ENCODE measurements around the gene TCEA3.

GRCh38 chr1:23427550-23427949 lies 3.0 kb upstream of the TCEA3 start:
- TF ChIP-seq POLR2AphosphoS5 (IDR thresholded peaks at IDR 0.05; ENCODE audit: low read depth, low read length) (no peak), POLR2A (IDR thresholded peaks at IDR 0.05; ENCODE audit: low read depth, low read length) (no peak)
